HCT116 (cell line): Measurements from ENCODE around the gene HAUS6. TPM values are rescaled to one million over a fixed set of nuclear protein-coding genes. Genes with fewer than 3 reads are reported as not detected.
A peak's percentile ranks its signal among the peaks of the same experiment; 100 is the strongest.

Experiments used
- ATAC-seq: fragments of 200-7000 bp; cut with Tn5 transposase; 2 replicates; pipeline ENCODE4 v1.9.1; 2020; ENCODE audit warnings: mild to moderate bottlenecking, moderate library complexity
- BruUV-seq: library from RNA; stranded (reverse); fragments of 400-500 nt; replicated peaks from 2 replicates; lab custom pipeline; 2021; lab: Mats Ljungman, UMichigan
- CTCF ChIA-PET: fragments of 300-600 bp; sonication (Branson Sonifier 250); formaldehyde crosslinking; loops from one replicate; lab custom pipeline; 2021; ENCODE audit warnings: antibody characterized with exemption; lab: Charles Lee
- POLR2A ChIA-PET: fragments of 300-600, 350-600 bp; sonication (Branson Sonifier 250); formaldehyde crosslinking; loops from one replicate; lab custom pipeline; 2021; ENCODE audit warnings: antibody characterized with exemption; lab: Charles Lee
- RAD21 ChIA-PET, 2 experiments: fragments of 300-600 bp; sonication (Branson Sonifier 250); formaldehyde crosslinking; loops; one replicate each; lab custom pipeline; 2023; ENCODE audit warnings: low total read pairs in 2 of 2; ENCODE audit not compliant: uncharacterized antibody in 2 of 2, unreplicated experiment in 2 of 2, low non-redundant PET in 1 of 2; lab: Charles Lee
- DNase-seq: peaks from one replicate; pipeline ENCODE4 v3.0.0-alpha.2; 2010; ENCODE audit warnings: low read depth, low spot score
- H2AFZ ChIP-seq: fragments of 200-600 bp; shearing (Covaris generic), sonication (generic); 2 replicates; pipeline ENCODE4 v1.6.1; 2017; ENCODE audit warnings: low read depth, mixed run types, mixed read lengths, antibody characterized with exemption, low read length; ENCODE audit not compliant: poor library complexity, severe bottlenecking
- H3K27ac ChIP-seq: 2 replicates; pipeline ENCODE4 v1.5.1; 2012; ENCODE audit warnings: low read depth, low read length
- H3K27me3 ChIP-seq: fragments of 200-600 bp; sonication (generic); 2 replicates; pipeline ENCODE4 v1.6.1; 2016; ENCODE audit warnings: mixed run types, low read length, mixed read lengths; ENCODE audit not compliant: insufficient read depth
- H3K36me3 ChIP-seq, 2 experiments: fragments of 200-500 bp in 1 of 2; fragments of 200-600 bp in 1 of 2; sonication (Bioruptor generic) in 1 of 2; sonication (generic) in 1 of 2; 2 replicates each; pipeline versions ENCODE4 v1.5.1 to v1.6.1; 2014 to 2016; ENCODE audit warnings: low read length in 2 of 2, inconsistent platforms in 1 of 2, mixed read lengths in 1 of 2, mixed run types in 1 of 2; ENCODE audit not compliant: insufficient read depth in 2 of 2, control insufficient read depth in 1 of 2
- H3K4me1 ChIP-seq, 2 experiments: fragments of 200-600 bp in 1 of 2; sonication (generic) in 1 of 2; 2 replicates each; pipeline versions ENCODE4 v1.5.1 to v1.6.1; 2012 to 2017; ENCODE audit warnings: low read length in 2 of 2, inconsistent platforms in 1 of 2, mild to moderate bottlenecking in 1 of 2, mixed read lengths in 1 of 2, mixed run types in 1 of 2, moderate library complexity in 1 of 2; ENCODE audit not compliant: insufficient read depth in 2 of 2, control insufficient read depth in 1 of 2
- H3K4me2 ChIP-seq: fragments of 200-600 bp; sonication (generic); 2 replicates; pipeline ENCODE4 v1.6.1; 2017; ENCODE audit warnings: mixed run types, low read length, mixed read lengths
- H3K4me3 ChIP-seq, 2 experiments: fragments of 200-600 bp in 1 of 2; sonication (generic) in 1 of 2; replicated peaks in 1 of 2; 2 replicates each; pipeline ENCODE4 v1.5.1; 2011 to 2016; ENCODE audit warnings: low read length in 2 of 2, control low read depth in 1 of 2, low read depth in 1 of 2, mild to moderate bottlenecking in 1 of 2, mixed read lengths in 1 of 2, mixed run types in 1 of 2
- H3K79me2 ChIP-seq: fragments of 200-600 bp; sonication (generic); 2 replicates; pipeline ENCODE4 v1.6.1; 2017; ENCODE audit warnings: mild to moderate bottlenecking, mixed run types, low read length, moderate library complexity, mixed read lengths; ENCODE audit not compliant: insufficient read depth
- H3K9ac ChIP-seq: fragments of 200-600 bp; sonication (generic); 2 replicates; pipeline ENCODE4 v1.6.1; 2016; ENCODE audit warnings: low read length, mixed read lengths
- H3K9me2 ChIP-seq: fragments of 200-600 bp; sonication (generic), shearing (Covaris generic); 2 replicates; pipeline ENCODE4 v1.6.1; 2017; ENCODE audit warnings: mixed run types, mild to moderate bottlenecking, moderate library complexity; ENCODE audit not compliant: insufficient read depth
- H3K9me3 ChIP-seq, 2 experiments: fragments of 200-500 bp in 1 of 2; fragments of 200-600 bp in 1 of 2; sonication (Bioruptor generic) in 1 of 2; sonication (generic) in 1 of 2; 2 replicates each; pipeline ENCODE4 v1.6.1; 2014 to 2017; ENCODE audit warnings: low read length in 2 of 2, mixed read lengths in 2 of 2, inconsistent platforms in 1 of 2, low read depth in 1 of 2, mild to moderate bottlenecking in 1 of 2, mixed run types in 1 of 2, moderate library complexity in 1 of 2; ENCODE audit not compliant: control insufficient read depth in 1 of 2, insufficient read depth in 1 of 2
- H4K20me1 ChIP-seq: fragments of 200-600 bp; sonication (generic), shearing (Covaris generic); 2 replicates; pipeline ENCODE4 v1.6.1; 2017; ENCODE audit warnings: mixed run types, mild to moderate bottlenecking, moderate library complexity; ENCODE audit not compliant: insufficient read depth
- ATF3 ChIP-seq: IDR thresholded peaks from 2 replicates; pipeline ENCODE4 v1.6.1; 2012
- CBX3 ChIP-seq: IDR thresholded peaks from 2 replicates; pipeline ENCODE4 v1.6.1; 2012; ENCODE audit warnings: low read depth
- CEBPB ChIP-seq: IDR thresholded peaks from 2 replicates; pipeline ENCODE4 v1.6.1; 2012; ENCODE audit warnings: low read depth
- CTCF ChIP-seq, 3 experiments: fragments of 200-600 bp in 1 of 3; sonication (generic) in 1 of 3; IDR thresholded peaks in 2 of 3; conservative IDR thresholded peaks in 1 of 3; 2 replicates each; pipeline ENCODE4 v1.5.1; 2012 to 2017; ENCODE audit warnings: low read depth in 2 of 3, low read length in 2 of 3, antibody characterized with exemption in 1 of 3, borderline replicate concordance in 1 of 3, control low read depth in 1 of 3, mild to moderate bottlenecking in 1 of 3, mixed read lengths in 1 of 3, mixed run types in 1 of 3, moderate library complexity in 1 of 3; ENCODE audit not compliant: insufficient read depth in 1 of 3
- EGR1 ChIP-seq: IDR thresholded peaks from 2 replicates; pipeline ENCODE4 v1.6.1; 2012; ENCODE audit warnings: low read depth
- EZH2 ChIP-seq: fragments of 200-600 bp; sonication (generic); IDR thresholded peaks from 2 replicates; pipeline ENCODE4 v1.6.1; 2017; ENCODE audit warnings: antibody characterized with exemption, mixed run types
- EZH2phosphoT487 ChIP-seq: fragments of 200-600 bp; IDR thresholded peaks from 2 replicates; pipeline ENCODE4 v1.6.1; 2018; ENCODE audit warnings: antibody characterized with exemption, borderline replicate concordance
- JUND ChIP-seq: IDR thresholded peaks from 2 replicates; pipeline ENCODE4 v1.6.1; 2012
- POLR2A ChIP-seq: IDR thresholded peaks from 2 replicates; pipeline ENCODE4 v1.7.0; 2011; ENCODE audit warnings: borderline replicate concordance; ENCODE audit not compliant: insufficient read depth, insufficient read length; ENCODE audit errors: extremely low read depth
- POLR2AphosphoS5 ChIP-seq: IDR thresholded peaks from 2 replicates; pipeline ENCODE4 v1.6.1; 2011; ENCODE audit warnings: mild to moderate bottlenecking, low read depth, low read length, moderate library complexity
- RAD21 ChIP-seq: IDR thresholded peaks from 2 replicates; pipeline ENCODE4 v1.6.1; 2012; ENCODE audit warnings: low read depth, mild to moderate bottlenecking
- REST ChIP-seq: IDR thresholded peaks from 2 replicates; pipeline ENCODE4 v1.6.1; 2012; ENCODE audit warnings: low read depth
- SIN3A ChIP-seq: IDR thresholded peaks from 2 replicates; pipeline ENCODE4 v1.6.1; 2012; ENCODE audit warnings: low read depth
- SP1 ChIP-seq: IDR thresholded peaks from 2 replicates; pipeline ENCODE4 v1.6.1; 2012; ENCODE audit warnings: low read depth
- SRF ChIP-seq: IDR thresholded peaks from 2 replicates; pipeline ENCODE4 v1.6.1; 2012; ENCODE audit warnings: low read depth
- ZFX ChIP-seq: fragments of 450-650 bp; IDR thresholded peaks from 2 replicates; pipeline ENCODE4 v1.6.1; 2017
- ZNF274 ChIP-seq: fragments of 200-500 bp; sonication (Bioruptor generic); IDR thresholded peaks from 2 replicates; pipeline ENCODE4 v1.6.1; 2014; ENCODE audit warnings: mild to moderate bottlenecking, low read depth, low read length, inconsistent platforms
- intact Hi-C: fragments of 100-400 bp; cut with micrococcal nuclease; formaldehyde crosslinking; loops from 2 replicates; pipeline ENCODE4 v1.10.0; 2022
- total RNA-seq: library from RNA; stranded (reverse); gene quantifications from one replicate; pipeline ENCODE4 v1.2.1, GENCODE V29; 2021; ENCODE audit not compliant: unreplicated experiment

HAUS6 gene
- total RNA-seq, 1 experiment from 2014 or later, result 28.8 TPM

- H3K27ac ChIP-seq, result no peak overlapping the region
- ChIA-PET RAD21 (interaction anchor here in 1 of 2 experiments (0.6 kb wide), 1 partner anchor 402 kb away, joined by 3 read pairs; no protein-coding TSS in a partner anchor), POLR2A (no interaction called here), CTCF (interaction anchor here (1.4 kb wide), 1 partner anchor 123 kb away, joined by 3 read pairs; no protein-coding TSS in a partner anchor)
- H3K27me3 ChIP-seq, result no peaks in the 10 kb centered on the region
- ATAC-seq, result no peak
- intact Hi-C loops, result no loop called here
- no peak overlapping the region for H3K4me3 ChIP-seq
- H3K9me2 ChIP-seq, result no peaks in the 10 kb centered on the region
- H3K9ac ChIP-seq, result no peak overlapping the region
- no peaks in the 10 kb centered on the region for H3K9me3 ChIP-seq
- TF ChIP-seq EZH2 (no peak), CEBPB (no peak), ZFX (no peak), POLR2A (no peak), REST (no peak), SP1 (no peak), SRF (no peak), EZH2phosphoT487 (no peak), CBX3 (no peak), RAD21 (no peak), JUND (no peak), ZNF274 (no peak), SIN3A (no peak), EGR1 (no peak), CTCF (IDR thresholded peaks at IDR 0.05 in 2 of 3, conservative IDR thresholded peaks at IDR 0.05 in 1 of 3; ENCODE audit: borderline replicate concordance in 1 of 3, insufficient read depth in 1 of 3, low read depth in 2 of 3, low read length in 2 of 3) (no peak), ATF3 (no peak), POLR2AphosphoS5 (no peak)
- H2AFZ ChIP-seq, result no peak overlapping the region
- peaks cover 14% of the 10 kb centered on the region for H3K79me2 ChIP-seq
- H4K20me1 ChIP-seq, result no peaks in the 10 kb centered on the region
- no peaks in the 10 kb centered on the region for H3K36me3 ChIP-seq
- H3K4me1 ChIP-seq, result peaks cover 6 to 21% of the 10 kb centered on the region in 2 experiments; a peak in 3 of 4 replicates
- H3K4me2 ChIP-seq, result peak overlapping the region; percentile 93; the same call in 1 of the 2 replicates
- DNase-seq, result no peak
- BruUV-seq, result no TSS peak
These were observed 51.8 kb downstream of the HAUS6 start for GRCh38 chr9:19050637-19051591.
